Spleen (tissue), 11 donors: ENCODE results near the gene STARD6. TPM values are rescaled to one million over a fixed set of nuclear protein-coding genes. Genes with fewer than 3 reads are reported as not detected.

Experiments used
- DNase-seq: peaks from one replicate; pipeline ENCODE4 v3.0.0-alpha.2; 2020
- H3K27ac ChIP-seq, 8 donors: fragments of 200-600 bp; sonication (generic) in 7 of 8; 1 replicate in 4 of 8; 2 replicates in 4 of 8; pipeline versions ENCODE4 v1.5.0 to v1.8.0; 2016 to 2021; ENCODE audit warnings: inconsistent platforms in 4 of 8, mild to moderate bottlenecking in 4 of 8, moderate library complexity in 1 of 8
- H3K27me3 ChIP-seq, 7 donors: fragments of 200-600 bp; sonication (generic) in 6 of 7; replicated peaks in 1 of 7; 1 replicate in 4 of 7; 2 replicates in 3 of 7; pipeline versions ENCODE4 v1.5.0 to v1.8.0; 2016 to 2021; ENCODE audit warnings: inconsistent platforms in 3 of 7, mild to moderate bottlenecking in 1 of 7
- H3K36me3 ChIP-seq, 6 donors: fragments of 200-600 bp; sonication (generic) in 5 of 6; 1 replicate in 4 of 6; 2 replicates in 2 of 6; pipeline versions ENCODE4 v1.5.0 to v1.8.0; 2016 to 2021; ENCODE audit warnings: inconsistent platforms in 2 of 6
- H3K4me1 ChIP-seq, 6 donors: fragments of 200-600 bp; sonication (generic) in 5 of 6; 1 replicate in 3 of 6; 2 replicates in 3 of 6; pipeline versions ENCODE4 v1.5.0 to v1.8.0; 2016 to 2021; ENCODE audit warnings: inconsistent platforms in 3 of 6
- H3K4me3 ChIP-seq, 8 donors: fragments of 200-600 bp; sonication (generic) in 7 of 8; 1 replicate in 4 of 8; 2 replicates in 4 of 8; pipeline versions ENCODE4 v1.5.0 to v1.8.0; 2016 to 2021; ENCODE audit warnings: inconsistent platforms in 4 of 8, mild to moderate bottlenecking in 4 of 8, moderate library complexity in 2 of 8
- H3K9me3 ChIP-seq, 8 donors: fragments of 200-600 bp; sonication (generic) in 7 of 8; 1 replicate in 4 of 8; 2 replicates in 4 of 8; pipeline versions ENCODE4 v1.5.0 to v1.8.0; 2016 to 2021; ENCODE audit warnings: inconsistent platforms in 4 of 8
- POLR2A ChIP-seq, 3 donors: fragments of 450-650 bp; IDR thresholded peaks; one replicate each; pipeline ENCODE4 v1.5.1; 2017; ENCODE audit warnings: antibody characterized with exemption in 3 of 3, mild to moderate bottlenecking in 1 of 3
- POLR2AphosphoS5 ChIP-seq, 3 donors: sonication (generic); formaldehyde crosslinking; IDR thresholded peaks; one replicate each; pipeline ENCODE4 v1.5.1; 2017; ENCODE audit warnings: antibody characterized with exemption in 3 of 3
- WGBS, 5 donors: extraction: QIAGEN DNeasy Blood & Tissue Kit in 3 of 5; methylation state at CpG; one replicate each; pipeline versions ENCODE4 v1.1.5 to v1.1.7; 2013 to 2018; 5-methylcytosine and 5-hydroxymethylcytosine counted together
- intact Hi-C: fragments of 100-400 bp; cut with DNase I; formaldehyde crosslinking; loops from one replicate; pipeline ENCODE4 v1.15.0; 2023; ENCODE audit warnings: low total_unique reads
- polyA plus RNA-seq, 3 donors: library from polyadenylated mRNA; stranded (reverse); fragments of 200-250 nt; gene quantifications; one replicate each; pipeline ENCODE4 v1.2.1, GENCODE V29; 2013
- total RNA-seq, 7 donors: library from RNA; depleted of rRNA in 3 of 7; stranded (reverse); fragments of >200 nt in 3 of 7; fragmentation: NEBNext Ultra II Directional in 4 of 7; extraction: Animal tissue kit (Norgen Biotek cat#: 25700) in 4 of 7; gene quantifications; one replicate each; pipeline versions ENCODE4 v1.1.0 to v1.2.1, GENCODE V29; 2016 to 2021
- TF ChIP-seq, protein P1 (sequence below), 11 experiments: fragments of 200-600 bp in 7 of 11; fragments of 450-650 bp in 4 of 11; sonication (generic) in 4 of 11; IDR thresholded peaks in 8 of 11; conservative IDR thresholded peaks in 3 of 11; 1 replicate in 7 of 11; 2 replicates in 4 of 11; pipeline versions ENCODE4 v1.4.0 to v1.8.0; 2016 to 2021; ENCODE audit warnings: antibody characterized with exemption in 11 of 11, inconsistent platforms in 4 of 11, mild to moderate bottlenecking in 1 of 11
- donor health status: healthy with polysubstance abuse.
- donor health status: DM: no; HTN: no; CAD: no; lungs with moderate emphysema.
- donor health status: DM: no; HTN: no; CAD: no.
- donor health status: Bipolar disorder and iron deficiency.
- donor health status: healthy.
- donor health status: DM: no; HTN: no; CAD: no.
- donor health status: DM: yes; HTN: yes; CAD: no.

Gene STARD6
- total and polyA plus RNA-seq, 10 donors, result not detected

DNA sequence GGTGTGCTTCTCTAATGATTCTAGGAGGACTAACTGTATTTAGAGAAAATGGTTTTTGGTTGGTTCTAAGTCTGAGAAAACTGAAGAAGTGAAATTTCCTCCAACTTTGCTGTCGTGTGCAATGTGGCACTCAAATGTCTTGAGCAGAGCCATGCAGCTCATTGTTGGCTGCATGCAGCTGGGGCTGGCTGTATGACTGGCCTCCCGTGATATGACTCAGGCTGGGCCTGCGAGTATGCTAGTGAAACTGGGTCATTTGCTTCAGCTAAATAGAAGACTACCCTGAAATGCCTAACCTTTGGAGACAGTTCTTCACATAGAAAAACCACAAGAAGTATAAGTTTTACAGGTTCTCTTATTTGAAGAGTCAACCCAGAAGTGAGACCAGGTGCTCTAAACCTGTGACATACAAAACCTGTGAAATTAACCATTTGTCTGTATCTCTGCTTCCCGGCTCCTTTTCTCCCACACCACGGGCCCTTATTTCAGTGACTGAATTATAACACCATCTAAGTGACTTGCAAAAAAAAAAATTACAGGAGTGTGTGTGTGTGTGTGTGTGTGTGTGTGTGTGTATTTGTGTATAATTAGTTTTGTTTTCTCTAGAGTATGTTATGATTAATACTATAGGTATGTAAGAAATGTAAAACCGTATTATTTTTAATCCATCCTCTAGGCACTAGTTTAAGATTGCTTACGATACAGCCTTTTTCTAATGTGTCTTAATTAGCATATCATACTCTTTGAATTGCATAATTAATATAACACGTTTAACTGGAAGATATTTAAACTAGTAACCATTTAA lies 72.5 kb downstream of the STARD6 start:
- 56 to 80% (median 69%) methylated on average over 8 of the region's 8 CpGs for WGBS, 5 donors
- peaks cover 0 to 97% (median 38%) of the 10 kb centered on the region in 6 donors for H3K36me3 ChIP-seq
- no peak for TF ChIP-seq POLR2A (IDR thresholded peaks at IDR 0.05)
- TF ChIP-seq, protein P1, sequence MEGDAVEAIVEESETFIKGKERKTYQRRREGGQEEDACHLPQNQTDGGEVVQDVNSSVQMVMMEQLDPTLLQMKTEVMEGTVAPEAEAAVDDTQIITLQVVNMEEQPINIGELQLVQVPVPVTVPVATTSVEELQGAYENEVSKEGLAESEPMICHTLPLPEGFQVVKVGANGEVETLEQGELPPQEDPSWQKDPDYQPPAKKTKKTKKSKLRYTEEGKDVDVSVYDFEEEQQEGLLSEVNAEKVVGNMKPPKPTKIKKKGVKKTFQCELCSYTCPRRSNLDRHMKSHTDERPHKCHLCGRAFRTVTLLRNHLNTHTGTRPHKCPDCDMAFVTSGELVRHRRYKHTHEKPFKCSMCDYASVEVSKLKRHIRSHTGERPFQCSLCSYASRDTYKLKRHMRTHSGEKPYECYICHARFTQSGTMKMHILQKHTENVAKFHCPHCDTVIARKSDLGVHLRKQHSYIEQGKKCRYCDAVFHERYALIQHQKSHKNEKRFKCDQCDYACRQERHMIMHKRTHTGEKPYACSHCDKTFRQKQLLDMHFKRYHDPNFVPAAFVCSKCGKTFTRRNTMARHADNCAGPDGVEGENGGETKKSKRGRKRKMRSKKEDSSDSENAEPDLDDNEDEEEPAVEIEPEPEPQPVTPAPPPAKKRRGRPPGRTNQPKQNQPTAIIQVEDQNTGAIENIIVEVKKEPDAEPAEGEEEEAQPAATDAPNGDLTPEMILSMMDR (IDR thresholded peaks at IDR 0.05 in 8 of 11, conservative IDR thresholded peaks at IDR 0.05 in 3 of 11), result no peak
- H3K4me1 ChIP-seq, result peaks cover 0 to 2% (median 0%) of the 10 kb centered on the region in 6 donors
- intact Hi-C loops, result no loop called here
- H3K27me3 ChIP-seq, result no peaks in the 10 kb centered on the region
- no peak for DNase-seq
- no peak overlapping the region for H3K4me3 ChIP-seq
- H3K9me3 ChIP-seq, result peaks cover 0 to 7% (median 0%) of the 10 kb centered on the region in 8 donors
- no peak overlapping the region for H3K27ac ChIP-seq

DNA sequence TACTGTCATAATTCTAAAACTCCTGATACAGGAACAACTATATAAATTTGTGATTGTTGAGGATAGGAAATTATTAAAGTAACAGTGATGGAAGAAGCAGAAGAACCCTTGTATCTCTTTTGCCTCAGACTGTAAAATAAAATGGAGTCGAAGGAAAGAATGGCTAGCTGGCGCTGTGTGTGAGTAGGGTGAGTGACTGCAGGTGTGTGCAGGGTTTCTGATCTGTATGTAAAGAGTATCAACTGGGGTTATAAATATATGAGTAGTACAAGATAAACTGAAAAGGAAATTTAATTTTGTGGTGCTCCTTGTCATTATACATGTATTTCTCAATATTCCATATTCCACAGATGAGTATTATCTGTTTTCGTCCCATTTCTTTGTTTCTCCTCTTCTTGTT lies 73.1 kb downstream of the STARD6 start:
- Histone ChIP-seq H3K4me3 (no peak overlapping the region), H3K36me3 (peaks cover 0 to 97% (median 40%) of the 10 kb centered on the region in 6 donors), H3K27me3 (no peaks in the 10 kb centered on the region), H3K9me3 (peaks cover 0 to 5% (median 0%) of the 10 kb centered on the region in 8 donors), H3K27ac (no peak overlapping the region), H3K4me1 (peaks cover 0 to 4% (median 0%) of the 10 kb centered on the region in 6 donors)
- intact Hi-C loops, result no loop called here
- WGBS, 5 donors, result 74 to 90% (median 82%) methylated on average over 3 of the region's 3 CpGs
- no peak for TF ChIP-seq POLR2A (IDR thresholded peaks at IDR 0.05)
- TF ChIP-seq POLR2AphosphoS5 (IDR thresholded peaks at IDR 0.05), result no peak
- TF ChIP-seq, protein P1 (IDR thresholded peaks at IDR 0.05 in 8 of 11, conservative IDR thresholded peaks at IDR 0.05 in 3 of 11), result no peak
- no peak for DNase-seq

DNA sequence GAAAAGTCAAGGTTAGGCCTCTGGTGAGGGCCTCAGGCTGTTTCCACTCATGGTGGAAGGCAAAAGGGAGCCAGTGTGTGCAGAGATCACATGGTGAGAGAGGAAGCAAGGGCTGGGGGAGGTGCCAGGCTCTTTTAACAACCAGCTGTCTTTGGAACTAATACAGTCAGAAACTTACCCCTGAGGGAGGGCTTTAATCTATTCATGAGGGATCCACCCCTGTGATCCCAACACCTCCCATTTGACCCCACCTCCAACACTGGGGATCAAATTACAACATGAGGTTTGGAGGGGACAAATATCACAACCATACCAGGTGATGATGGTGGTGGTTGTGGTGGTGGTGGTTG lies 77.5 kb downstream of the STARD6 start:
- no peak for DNase-seq
- no peaks in the 10 kb centered on the region for H3K27me3 ChIP-seq
- intact Hi-C loops, result no loop called here
- no peak overlapping the region for H3K27ac ChIP-seq
- peaks cover 4 to 97% (median 29%) of the 10 kb centered on the region in 6 donors for H3K36me3 ChIP-seq
- TF ChIP-seq POLR2AphosphoS5 (IDR thresholded peaks at IDR 0.05), result no peak
- TF ChIP-seq POLR2A (IDR thresholded peaks at IDR 0.05), result no peak
- TF ChIP-seq, protein P1 (IDR thresholded peaks at IDR 0.05 in 8 of 11, conservative IDR thresholded peaks at IDR 0.05 in 3 of 11), result no peak
- peaks cover 0 to 12% (median 0%) of the 10 kb centered on the region in 6 donors for H3K4me1 ChIP-seq
- no peak overlapping the region for H3K4me3 ChIP-seq
- H3K9me3 ChIP-seq, result no peaks in the 10 kb centered on the region

DNA sequence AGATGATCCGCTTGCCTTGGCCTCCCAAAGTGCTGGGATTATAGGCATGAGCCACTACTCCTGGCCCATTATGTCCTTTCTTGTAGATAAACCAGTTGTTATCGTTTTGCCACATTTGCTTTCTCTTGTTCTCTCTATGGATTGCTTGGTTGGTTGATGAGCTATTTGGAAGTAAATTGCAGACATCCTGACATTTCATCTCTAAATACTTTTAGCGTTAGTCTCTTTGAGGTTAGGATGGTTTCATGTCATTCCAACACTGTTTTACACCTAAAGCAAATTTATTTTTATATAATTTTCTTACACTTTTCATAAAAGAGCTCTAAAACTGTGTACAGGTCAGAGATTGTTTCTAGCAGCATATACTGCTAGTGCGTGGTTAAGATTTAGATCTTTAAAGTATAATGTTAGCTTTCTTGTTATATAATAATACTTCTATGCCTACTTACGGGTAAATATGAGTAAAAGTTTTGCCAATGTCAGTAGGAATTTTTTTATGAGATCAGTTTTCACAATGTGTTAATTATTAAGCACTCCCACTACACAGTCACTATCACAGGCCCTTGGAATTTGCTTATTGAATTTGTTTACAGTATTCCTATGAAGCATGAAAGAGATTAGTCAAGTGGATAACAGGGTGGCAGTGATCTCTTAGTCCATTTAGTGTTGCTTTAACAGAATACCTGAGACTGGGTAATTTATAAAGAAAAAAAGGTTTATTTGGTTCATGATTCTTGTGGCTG lies 78.0 kb downstream of the STARD6 start:
- no peak for DNase-seq
- 94 to 98% (median 97%) methylated on average over 5 of the region's 5 CpGs for WGBS, 5 donors
- peaks cover 4 to 95% (median 28%) of the 10 kb centered on the region in 6 donors for H3K36me3 ChIP-seq
- H3K9me3 ChIP-seq, result no peaks in the 10 kb centered on the region
- H3K27ac ChIP-seq, result no peak overlapping the region
- no peak for TF ChIP-seq POLR2A (IDR thresholded peaks at IDR 0.05)
- TF ChIP-seq, protein P1 (IDR thresholded peaks at IDR 0.05 in 8 of 11, conservative IDR thresholded peaks at IDR 0.05 in 3 of 11), result no peak
- TF ChIP-seq POLR2AphosphoS5 (IDR thresholded peaks at IDR 0.05), result no peak
- intact Hi-C loops, result no loop called here
- H3K27me3 ChIP-seq, result no peaks in the 10 kb centered on the region
- H3K4me1 ChIP-seq, result peaks cover 0 to 16% (median 0%) of the 10 kb centered on the region in 6 donors
- no peak overlapping the region for H3K4me3 ChIP-seq
